Measurements from ENCODE around the gene KCTD12.

DNA sequence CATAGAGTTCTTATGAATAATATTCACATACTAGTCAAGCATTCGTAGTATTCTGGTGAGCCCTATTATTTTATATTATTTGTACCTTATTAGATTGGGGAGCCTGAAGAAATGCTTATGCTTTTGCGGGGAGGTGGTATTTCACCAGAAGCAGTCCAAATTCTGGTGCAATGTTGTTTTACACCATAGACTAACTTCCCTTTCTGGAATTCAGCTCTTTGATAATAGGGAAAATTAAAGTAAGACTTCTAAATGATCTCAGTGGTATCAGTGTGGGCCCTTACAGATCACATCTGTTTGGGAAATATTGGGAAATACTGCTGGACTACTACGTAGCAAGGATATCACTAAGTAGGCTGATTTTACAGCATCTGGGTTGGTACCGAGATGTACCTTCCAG is 34.2 kb downstream of the KCTD12 start:
- TF ChIP-seq POLR2A (IDR thresholded peaks at IDR 0.05; ENCODE audit: low read depth) (no peak), CTCF (IDR thresholded peaks at IDR 0.05) (no peak), EP300 (IDR thresholded peaks at IDR 0.05) (no peak), POLR2AphosphoS5 (IDR thresholded peaks at IDR 0.05) (no peak)
